Activated CD4-positive, alpha-beta T cell treated with anti-CD3 and anti-CD28 coated beads for 4 hours (primary cell): Measurements from ENCODE around the gene SRCAP.

Source experiments
- DNase-seq, 2 donors: peaks; one replicate each; pipeline ENCODE4 v3.0.0-alpha.2; 2020

The SRCAP gene

GRCh38 chr16:30778549-30779244, 79.7 kb downstream of the SRCAP start:
- no peak for DNase-seq

DNA sequence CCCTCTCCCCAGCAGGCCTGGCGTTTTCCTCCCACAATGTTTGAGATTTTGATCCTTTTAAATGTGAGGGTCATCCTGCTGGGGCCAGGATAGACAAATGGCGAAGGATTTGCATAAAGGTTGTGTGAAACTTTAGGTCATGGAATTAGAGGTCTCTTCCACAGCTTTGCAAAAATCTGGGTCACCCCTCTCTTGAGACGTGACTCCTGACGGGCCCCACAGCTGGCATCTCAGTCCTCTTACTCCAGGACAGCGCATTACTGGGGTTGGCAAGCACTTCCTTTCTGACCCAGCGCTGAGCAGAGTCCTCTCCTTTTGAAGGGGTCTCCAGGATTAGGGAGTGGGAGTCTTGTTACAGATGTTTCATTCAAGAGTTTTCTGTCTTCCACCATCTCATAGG, 80.6 kb downstream of the SRCAP start:
- DNase-seq: no peak

GRCh38 chr16:30780021-30780420, 81.0 kb downstream of the SRCAP start:
- no peak for DNase-seq

- no peak for DNase-seq
Measured at GRCh38 chr16:30780549-30780948, 81.6 kb downstream of the SRCAP start.

DNA sequence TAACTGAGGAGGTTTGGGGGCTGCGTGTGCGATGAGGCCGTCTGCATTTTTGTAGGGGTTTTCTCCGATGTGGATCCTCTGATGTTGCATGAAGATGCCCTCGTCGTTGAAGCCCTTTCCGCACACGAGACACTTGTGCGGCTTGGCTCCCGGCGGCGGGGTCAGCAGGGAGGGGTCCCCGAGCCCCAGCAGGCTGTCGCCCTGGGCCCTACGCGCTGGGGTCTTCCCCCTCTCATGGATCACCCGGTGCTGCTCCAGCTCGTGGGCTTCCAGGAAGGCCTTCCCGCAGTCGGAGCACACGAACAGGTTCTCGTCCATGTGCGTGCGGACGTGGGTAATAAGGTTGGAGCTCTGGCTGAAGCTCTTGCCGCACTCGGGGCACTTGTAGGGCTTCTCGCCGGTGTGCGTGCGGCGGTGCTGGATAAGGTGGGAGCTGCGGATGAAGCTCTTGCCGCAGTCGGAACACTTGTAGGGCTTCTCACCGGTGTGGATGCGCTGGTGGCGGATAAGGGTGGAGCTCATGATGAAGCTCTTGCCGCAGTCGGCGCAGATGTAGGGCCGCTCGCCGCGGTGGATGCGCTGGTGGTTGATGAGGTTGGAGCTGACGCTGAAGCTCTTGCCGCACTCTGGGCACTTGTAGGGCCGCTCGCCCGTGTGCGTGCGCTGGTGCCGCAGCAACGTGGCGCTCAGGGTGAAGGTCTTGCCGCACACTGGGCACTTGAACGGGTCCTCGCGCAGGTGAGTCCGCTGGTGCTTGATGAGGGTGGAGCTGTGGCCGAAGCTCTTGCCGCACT, 83.7 kb downstream of the SRCAP start:
- no peak for DNase-seq

GRCh38 chr16:30783280-30784109, 84.5 kb downstream of the SRCAP start:
- no peak for DNase-seq

DNA sequence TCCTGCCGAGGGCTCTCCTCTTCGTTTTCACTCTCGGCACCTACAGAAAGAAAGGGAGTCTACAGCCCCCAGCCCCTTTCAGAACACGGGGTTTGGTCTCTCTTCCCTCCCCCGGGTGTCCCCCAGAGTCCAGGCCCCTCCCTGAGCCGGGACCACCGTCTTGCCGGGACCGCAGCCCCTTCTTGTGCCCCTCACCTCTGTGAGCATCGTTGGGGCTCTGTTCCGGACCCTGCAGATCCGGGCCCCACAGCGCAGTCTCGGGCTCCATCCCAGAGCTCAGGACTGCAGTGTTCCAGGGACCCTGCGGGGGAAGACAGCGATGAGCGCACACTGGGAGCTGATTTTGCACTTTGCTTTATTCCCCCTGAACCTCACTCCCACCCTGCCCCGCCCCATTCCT, 85.2 kb downstream of the SRCAP start:
- DNase-seq: no peak

GRCh38 chr16:30785126-30786106, 86.4 kb downstream of the SRCAP start:
- no peak for DNase-seq

GRCh38 chr16:30786115-30786935, 87.4 kb downstream of the SRCAP start:
- DNase-seq: no peak

DNA sequence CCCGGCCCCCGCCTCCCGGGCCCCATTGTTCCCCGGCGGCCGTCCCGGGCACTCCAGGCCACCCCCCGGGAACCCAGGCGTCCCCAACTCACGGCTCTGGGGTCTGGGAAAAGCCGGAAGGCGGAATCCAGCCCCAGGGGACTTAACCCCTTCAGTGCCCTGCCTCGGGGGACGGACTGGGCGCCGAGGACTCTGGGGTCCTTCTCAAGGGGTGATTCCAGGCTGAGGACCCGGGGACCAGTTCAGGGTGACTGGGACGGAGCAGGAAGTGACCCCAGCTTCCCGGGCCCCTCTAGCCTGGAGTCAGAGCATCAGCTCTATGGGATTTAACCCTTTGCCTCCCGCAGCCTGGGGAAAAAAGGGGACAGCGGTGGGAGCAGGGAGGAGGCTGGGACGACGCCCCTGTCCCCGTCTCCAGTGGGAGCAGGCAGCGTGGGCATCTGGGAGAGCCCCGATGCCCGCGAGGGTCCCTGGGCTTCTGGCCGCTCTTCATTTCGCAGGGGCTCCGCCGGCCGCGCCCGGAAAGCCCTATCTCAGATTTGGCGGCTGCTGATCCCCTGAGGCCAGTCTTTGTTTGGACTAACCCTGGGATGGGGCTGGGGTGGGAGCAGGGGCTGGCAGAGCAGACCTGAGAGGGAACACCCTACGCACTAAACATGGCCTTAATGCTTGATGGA, 88.1 kb downstream of the SRCAP start, which contains the start of gene ZNF629:
ZNF629 (minus strand) TSS at position 270 of the 677 bp plus-strand sequence. CDS start 2,723 bp downstream, outside the sequence.
- DNase-seq: peak in 1 of 2 donors; percentile 28

DNA sequence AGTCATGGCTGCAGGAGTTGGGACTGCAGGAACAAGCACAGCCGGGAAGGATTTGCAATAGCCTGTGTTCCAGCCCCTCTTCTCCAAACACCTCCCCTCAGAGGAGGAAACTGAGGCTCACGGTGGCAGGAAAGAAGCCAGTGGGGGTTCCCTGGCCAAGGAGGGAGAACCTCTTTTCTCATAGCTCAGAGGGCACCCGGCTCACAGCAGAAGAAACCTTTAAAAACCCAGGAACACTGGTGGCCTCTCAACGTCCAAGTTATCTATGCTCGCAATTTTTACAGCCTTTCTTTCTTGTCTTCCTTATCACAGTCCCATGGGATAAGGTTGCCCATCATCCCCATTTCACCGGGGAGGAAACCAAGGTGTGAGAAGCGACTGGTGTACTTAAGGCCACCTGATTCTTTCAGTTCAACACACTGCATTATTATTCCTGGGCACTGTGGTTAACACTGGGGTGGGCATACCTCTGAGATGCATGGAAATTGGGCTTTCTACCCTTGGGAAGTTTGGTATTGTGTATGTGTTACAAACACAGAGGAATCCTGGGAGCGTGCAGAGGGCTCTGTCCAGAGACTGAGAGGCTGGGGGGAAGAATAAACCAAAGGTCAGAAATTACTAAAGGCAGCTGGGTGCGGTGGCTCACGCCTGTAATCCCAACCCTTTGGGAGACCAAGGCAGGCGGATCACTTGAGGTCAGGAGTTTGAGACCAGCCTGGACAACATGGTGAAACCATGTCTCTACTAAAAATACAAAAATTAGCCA, 88.8 kb downstream of the SRCAP start:
- no peak for DNase-seq
